CD4-positive, alpha-beta T cell (primary cell): ENCODE measurements around the gene C14orf119. TPM values are rescaled to one million over a fixed set of nuclear protein-coding genes. Genes with fewer than 3 reads are reported as not detected.

Experiments used
- ATAC-seq: fragments of 200-7000 bp; cut with Tn5 transposase; one replicate; pipeline ENCODE4 v1.10.0; 2022; ENCODE audit warnings: mild to moderate bottlenecking; ENCODE audit not compliant: poor library complexity
- CTCF ChIA-PET: fragments of 350-600 bp; sonication (Branson Sonifier 250); formaldehyde crosslinking; loops from one replicate; lab custom pipeline; 2021; ENCODE audit warnings: antibody characterized with exemption, inconsistent platforms; lab: Charles Lee
- POLR2A ChIA-PET: fragments of 350-600 bp; sonication (Branson Sonifier 250); formaldehyde crosslinking; loops from one replicate; lab custom pipeline; 2021; ENCODE audit warnings: antibody characterized with exemption, inconsistent platforms; lab: Charles Lee
- DNase-seq, 14 experiments: peaks; one replicate each; pipeline ENCODE4 v3.0.0-alpha.2; 2013 to 2020; ENCODE audit warnings: mixed read lengths in 2 of 14
- H3K27ac ChIP-seq, 2 donors: one replicate each; pipeline versions ENCODE4 v1.5.1 to v1.7.0; 2013; ENCODE audit warnings: low read length in 2 of 2, low read depth in 1 of 2, mild to moderate bottlenecking in 1 of 2
- H3K27me3 ChIP-seq, 2 experiments: 1 replicate in 1 of 2; 2 replicates in 1 of 2; pipeline versions ENCODE4 v1.6.1 to v1.7.0; 2013; ENCODE audit warnings: low read length in 2 of 2, control low read depth in 1 of 2, mild to moderate bottlenecking in 1 of 2, moderate library complexity in 1 of 2; ENCODE audit not compliant: insufficient read depth in 2 of 2, control insufficient read depth in 1 of 2
- H3K36me3 ChIP-seq: one replicate; pipeline ENCODE4 v1.6.1; 2013; ENCODE audit warnings: low read length, control low read depth; ENCODE audit not compliant: insufficient read depth
- H3K4me1 ChIP-seq: one replicate; pipeline ENCODE4 v1.6.1; 2013; ENCODE audit warnings: low read length, control low read depth; ENCODE audit not compliant: insufficient read depth
- H3K4me3 ChIP-seq: one replicate; pipeline ENCODE4 v1.5.1; 2013; ENCODE audit warnings: mild to moderate bottlenecking, low read length, moderate library complexity
- H3K9me3 ChIP-seq, 2 experiments: 1 replicate in 1 of 2; 2 replicates in 1 of 2; pipeline versions ENCODE4 v1.6.1 to v1.7.0; 2013; ENCODE audit warnings: low read length in 2 of 2, mild to moderate bottlenecking in 2 of 2, control low read depth in 1 of 2, moderate library complexity in 1 of 2; ENCODE audit not compliant: control insufficient read depth in 1 of 2, insufficient read depth in 1 of 2
- H3K27ac Mint-ChIP-seq: one replicate; pipeline ENCODE4 v1.8.0; 2020; ENCODE audit warnings: mixed read lengths
- H3K27me3 Mint-ChIP-seq: one replicate; pipeline ENCODE4 v1.8.0; 2021; ENCODE audit warnings: mixed read lengths
- H3K36me3 Mint-ChIP-seq: one replicate; pipeline ENCODE4 v1.8.0; 2021; ENCODE audit warnings: low read depth, mixed read lengths
- H3K4me1 Mint-ChIP-seq: one replicate; pipeline ENCODE4 v1.8.0; 2021; ENCODE audit warnings: low read depth, mixed read lengths
- H3K4me3 Mint-ChIP-seq: one replicate; pipeline ENCODE4 v1.8.0; 2020; ENCODE audit warnings: mild to moderate bottlenecking, mixed read lengths
- H3K9me3 Mint-ChIP-seq: one replicate; pipeline ENCODE4 v1.8.0; 2020; ENCODE audit warnings: mixed read lengths
- intact Hi-C, 2 experiments: fragments of 100-400 bp; cut with DNase I in 1 of 2; cut with micrococcal nuclease in 1 of 2; formaldehyde crosslinking; loops; one replicate each; pipeline versions ENCODE4 v1.15.1 to v1.9.0; 2023 to 2025; cut with DNase I, micrococcal nuclease
- total RNA-seq, 174 experiments: library from RNA in 2 of 174; stranded (reverse) in 2 of 174; gene quantifications; one replicate each; pipeline ENCODE4 v1.2.3 and lab custom pipeline; 2021 to 2026
- TF ChIP-seq, protein P1 (sequence below): fragments of 200-600 bp; IDR thresholded peaks from one replicate; pipeline ENCODE4 v1.8.0; 2022; ENCODE audit warnings: antibody characterized with exemption, mild to moderate bottlenecking

The C14orf119 gene
- total RNA-seq, 2 experiments from 2014 or later, result 3.1 to 3.9 TPM

DNA sequence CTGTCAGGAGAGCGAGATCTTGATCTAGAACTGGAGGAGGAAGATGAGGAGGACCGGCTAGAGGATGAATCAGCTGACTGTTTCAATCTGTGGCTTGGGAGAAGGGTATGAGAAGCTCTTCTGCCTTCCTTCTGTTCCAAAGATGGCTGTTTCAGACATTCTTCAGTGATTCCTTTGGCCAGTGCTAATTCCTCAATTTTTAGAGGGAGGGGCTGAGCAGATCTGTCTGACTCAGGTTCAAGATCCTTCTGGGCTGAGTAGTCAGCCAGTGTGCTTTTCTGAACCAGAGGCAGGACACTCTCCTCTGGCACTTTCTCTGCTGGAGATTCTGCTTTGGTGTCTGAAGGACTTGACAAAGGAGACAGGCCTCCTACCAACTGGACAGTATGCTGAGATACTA, 15.6 kb upstream of the C14orf119 start:
- intact Hi-C loops, result loop anchor here (2.0 to 5.0 kb wide), 3 partner anchors 13 to 223 kb away; partner anchors contain the start of gene PPP1R3E (in 1 of the 2)
- POLR2A ChIA-PET, result interaction anchor here (2.0 kb wide), 1 partner anchor 16 kb away, joined by 7 read pairs; the partner anchor contains the start of genes ACIN1 and C14orf119
- Mint-ChIP-seq H3K9me3 (no peaks in the 10 kb centered on the region), H3K4me3 (no peak overlapping the region), H3K27ac (peak overlapping the region; percentile 57), H3K27me3 (no peaks in the 10 kb centered on the region), H3K4me1 (peaks cover 2% of the 10 kb centered on the region), H3K36me3 (peaks cover 92% of the 10 kb centered on the region)
- no peaks in the 10 kb centered on the region for H3K27me3 ChIP-seq
- H3K9me3 ChIP-seq, result no peaks in the 10 kb centered on the region
- H3K27ac ChIP-seq, result no peak overlapping the region
- DNase-seq (no peak), ATAC-seq (no peak)
- TF ChIP-seq, protein P1, sequence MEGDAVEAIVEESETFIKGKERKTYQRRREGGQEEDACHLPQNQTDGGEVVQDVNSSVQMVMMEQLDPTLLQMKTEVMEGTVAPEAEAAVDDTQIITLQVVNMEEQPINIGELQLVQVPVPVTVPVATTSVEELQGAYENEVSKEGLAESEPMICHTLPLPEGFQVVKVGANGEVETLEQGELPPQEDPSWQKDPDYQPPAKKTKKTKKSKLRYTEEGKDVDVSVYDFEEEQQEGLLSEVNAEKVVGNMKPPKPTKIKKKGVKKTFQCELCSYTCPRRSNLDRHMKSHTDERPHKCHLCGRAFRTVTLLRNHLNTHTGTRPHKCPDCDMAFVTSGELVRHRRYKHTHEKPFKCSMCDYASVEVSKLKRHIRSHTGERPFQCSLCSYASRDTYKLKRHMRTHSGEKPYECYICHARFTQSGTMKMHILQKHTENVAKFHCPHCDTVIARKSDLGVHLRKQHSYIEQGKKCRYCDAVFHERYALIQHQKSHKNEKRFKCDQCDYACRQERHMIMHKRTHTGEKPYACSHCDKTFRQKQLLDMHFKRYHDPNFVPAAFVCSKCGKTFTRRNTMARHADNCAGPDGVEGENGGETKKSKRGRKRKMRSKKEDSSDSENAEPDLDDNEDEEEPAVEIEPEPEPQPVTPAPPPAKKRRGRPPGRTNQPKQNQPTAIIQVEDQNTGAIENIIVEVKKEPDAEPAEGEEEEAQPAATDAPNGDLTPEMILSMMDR, result no peak
- CTCF ChIA-PET, result no interaction called here
- H3K4me1 ChIP-seq, result no peaks in the 10 kb centered on the region
- no peak overlapping the region for H3K4me3 ChIP-seq
- peaks cover 97% of the 10 kb centered on the region for H3K36me3 ChIP-seq

- DNase-seq (no peak), ATAC-seq (no peak)
- Histone ChIP-seq H3K4me3 (no peak overlapping the region), H3K36me3 (peaks cover 98% of the 10 kb centered on the region), H3K27ac (no peak overlapping the region), H3K4me1 (no peaks in the 10 kb centered on the region), H3K27me3 (no peaks in the 10 kb centered on the region), H3K9me3 (no peaks in the 10 kb centered on the region)
- no peaks in the 10 kb centered on the region for H3K27me3 Mint-ChIP-seq
- peaks cover 92% of the 10 kb centered on the region for H3K36me3 Mint-ChIP-seq
- ChIA-PET CTCF (interaction anchor here (1.2 kb wide), 1 partner anchor 14 kb away, joined by 5 read pairs; the partner anchor contains the start of gene ACIN1), POLR2A (interaction anchor here (1.1 to 2.0 kb wide), 3 partner anchors 9 to 15 kb away, joined by 4 to 7 read pairs (median 5); partner anchors contain the start of genes ACIN1 and C14orf119)
- H3K4me3 Mint-ChIP-seq, result no peak overlapping the region
- H3K9me3 Mint-ChIP-seq, result no peaks in the 10 kb centered on the region
- H3K27ac Mint-ChIP-seq, result peak overlapping the region; percentile 64
- intact Hi-C loops, result no loop called here
- peaks cover 5% of the 10 kb centered on the region for H3K4me1 Mint-ChIP-seq
- TF ChIP-seq, protein P1, result no peak
Observed at GRCh38 chr14:23080474-23080873, 14.8 kb upstream of the C14orf119 start.

- no peak for ATAC-seq
- intact Hi-C loops, result no loop called here
- TF ChIP-seq, protein P1, result no peak
- Histone ChIP-seq H3K27me3 (no peaks in the 10 kb centered on the region), H3K4me3 (no peak overlapping the region), H3K4me1 (no peaks in the 10 kb centered on the region), H3K9me3 (no peaks in the 10 kb centered on the region), H3K36me3 (peaks cover 98% of the 10 kb centered on the region), H3K27ac (no peak overlapping the region)
- Mint-ChIP-seq H3K27ac (no peak overlapping the region), H3K27me3 (no peaks in the 10 kb centered on the region), H3K36me3 (peaks cover 92% of the 10 kb centered on the region), H3K9me3 (no peaks in the 10 kb centered on the region), H3K4me3 (no peak overlapping the region), H3K4me1 (peaks cover 35% of the 10 kb centered on the region)
- ChIA-PET POLR2A (interaction anchor here (0.9 to 1.4 kb wide), 2 partner anchors 9 to 11 kb away, joined by 3 to 4 read pairs; partner anchors contain the start of gene ACIN1), CTCF (interaction anchor here (1.3 to 3.4 kb wide), 3 partner anchors 8 to 35 kb away, joined by 3 to 13 read pairs (median 6); no protein-coding TSS in a partner anchor)
- DNase-seq, result no peak
Observed at GRCh38 chr14:23085458-23085857, 9.8 kb upstream of the C14orf119 start.
